ENCODE results near the gene TMEM135.

Gene TMEM135

DNA sequence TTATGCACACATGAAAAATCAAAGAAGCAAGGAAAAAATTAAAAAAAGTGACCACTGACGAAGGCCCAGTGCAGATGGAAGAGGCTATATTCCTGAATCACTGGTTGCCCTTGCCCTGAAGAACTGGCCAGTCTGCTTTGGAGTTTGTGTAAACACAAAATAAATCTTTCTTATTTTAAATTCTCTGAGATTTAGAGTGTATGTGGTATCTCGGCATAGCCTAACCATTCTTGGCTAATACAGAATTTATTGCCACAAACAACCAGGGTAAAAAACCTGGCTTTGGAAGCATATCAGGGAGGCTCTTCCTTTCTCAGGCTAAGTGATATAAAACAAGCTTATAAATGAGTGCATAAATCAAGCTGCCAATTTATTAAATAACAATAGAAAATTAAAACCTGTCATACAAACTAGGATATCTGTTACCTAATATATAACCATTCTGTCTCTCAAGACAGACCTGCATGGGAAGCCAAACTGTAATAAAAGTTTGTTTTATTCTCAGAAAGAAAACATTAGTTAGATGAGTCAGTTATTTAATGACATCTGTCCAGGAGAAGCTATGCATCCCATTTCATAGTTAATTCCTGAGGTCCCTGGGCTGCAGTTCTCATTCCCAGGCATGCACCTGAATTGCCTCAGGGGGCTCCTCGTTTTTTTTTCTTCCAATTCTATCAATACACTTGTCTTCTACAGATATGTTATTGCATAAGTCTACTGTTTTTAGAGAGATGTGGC lies 6.1 kb upstream of the TMEM135 start:
- peaks cover 10% of the 10 kb centered on the region for H3K4me1 ChIP-seq (ENCODE audit: insufficient read depth, low read length, severe bottlenecking)
- no peak overlapping the region for H3K27ac ChIP-seq (ENCODE audit: low read depth, low read length, poor library complexity, severe bottlenecking)
- no peak overlapping the region for H2AFZ ChIP-seq (ENCODE audit: low read length)
- H3K9ac ChIP-seq (ENCODE audit: low read length): no peak overlapping the region
- H3K4me2 ChIP-seq (ENCODE audit: low read length): no peak overlapping the region
- no peaks in the 10 kb centered on the region for H3K79me2 ChIP-seq (ENCODE audit: insufficient read depth, low read length)
- no peak for TF ChIP-seq EZH2 (IDR thresholded peaks at IDR 0.05; ENCODE audit: borderline replicate concordance, low read length)
- TF ChIP-seq, protein P1, sequence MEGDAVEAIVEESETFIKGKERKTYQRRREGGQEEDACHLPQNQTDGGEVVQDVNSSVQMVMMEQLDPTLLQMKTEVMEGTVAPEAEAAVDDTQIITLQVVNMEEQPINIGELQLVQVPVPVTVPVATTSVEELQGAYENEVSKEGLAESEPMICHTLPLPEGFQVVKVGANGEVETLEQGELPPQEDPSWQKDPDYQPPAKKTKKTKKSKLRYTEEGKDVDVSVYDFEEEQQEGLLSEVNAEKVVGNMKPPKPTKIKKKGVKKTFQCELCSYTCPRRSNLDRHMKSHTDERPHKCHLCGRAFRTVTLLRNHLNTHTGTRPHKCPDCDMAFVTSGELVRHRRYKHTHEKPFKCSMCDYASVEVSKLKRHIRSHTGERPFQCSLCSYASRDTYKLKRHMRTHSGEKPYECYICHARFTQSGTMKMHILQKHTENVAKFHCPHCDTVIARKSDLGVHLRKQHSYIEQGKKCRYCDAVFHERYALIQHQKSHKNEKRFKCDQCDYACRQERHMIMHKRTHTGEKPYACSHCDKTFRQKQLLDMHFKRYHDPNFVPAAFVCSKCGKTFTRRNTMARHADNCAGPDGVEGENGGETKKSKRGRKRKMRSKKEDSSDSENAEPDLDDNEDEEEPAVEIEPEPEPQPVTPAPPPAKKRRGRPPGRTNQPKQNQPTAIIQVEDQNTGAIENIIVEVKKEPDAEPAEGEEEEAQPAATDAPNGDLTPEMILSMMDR (IDR thresholded peaks at IDR 0.05; ENCODE audit: low read length): no peak
- H3K36me3 ChIP-seq (ENCODE audit: insufficient read depth, low read length): no peaks in the 10 kb centered on the region
- H3K9me2 ChIP-seq (ENCODE audit: low read depth, low read length): no peaks in the 10 kb centered on the region
- no peaks in the 10 kb centered on the region for H4K20me1 ChIP-seq (ENCODE audit: insufficient read depth, low read length)
- no peaks in the 10 kb centered on the region for H3F3A ChIP-seq (ENCODE audit: insufficient read depth, low read length)
- H3K9me3 ChIP-seq (ENCODE audit: low read length): no peaks in the 10 kb centered on the region
- H3K4me3 ChIP-seq (ENCODE audit: low read depth, low read length, poor library complexity, severe bottlenecking): no peak overlapping the region
- no peaks in the 10 kb centered on the region for H3K27me3 ChIP-seq (ENCODE audit: insufficient read depth, low read length)

GRCh38 chr11:87033561-87033960 lies 4.2 kb upstream of the TMEM135 start:
- Histone ChIP-seq H3K9ac (ENCODE audit: low read length) (no peak overlapping the region), H3K9me3 (ENCODE audit: low read length) (no peaks in the 10 kb centered on the region), H3K4me1 (ENCODE audit: insufficient read depth, low read length, severe bottlenecking) (peaks cover 19% of the 10 kb centered on the region), H3K36me3 (ENCODE audit: insufficient read depth, low read length) (no peaks in the 10 kb centered on the region), H3F3A (ENCODE audit: insufficient read depth, low read length) (no peaks in the 10 kb centered on the region; the same call in 1 of the 2 replicates), H3K9me2 (ENCODE audit: low read depth, low read length) (no peaks in the 10 kb centered on the region), H4K20me1 (ENCODE audit: insufficient read depth, low read length) (no peaks in the 10 kb centered on the region), H3K79me2 (ENCODE audit: insufficient read depth, low read length) (peaks cover 4% of the 10 kb centered on the region; the same call in 1 of the 2 replicates), H3K27me3 (ENCODE audit: insufficient read depth, low read length) (no peaks in the 10 kb centered on the region), H3K4me2 (ENCODE audit: low read length) (no peak overlapping the region), H3K27ac (ENCODE audit: low read depth, low read length, poor library complexity, severe bottlenecking) (no peak overlapping the region), H3K4me3 (ENCODE audit: low read depth, low read length, poor library complexity, severe bottlenecking) (no peak overlapping the region), H2AFZ (ENCODE audit: low read length) (no peak overlapping the region)
- TF ChIP-seq EZH2 (IDR thresholded peaks at IDR 0.05; ENCODE audit: borderline replicate concordance, low read length): no peak
- TF ChIP-seq, protein P1 (IDR thresholded peaks at IDR 0.05; ENCODE audit: low read length): no peak

DNA sequence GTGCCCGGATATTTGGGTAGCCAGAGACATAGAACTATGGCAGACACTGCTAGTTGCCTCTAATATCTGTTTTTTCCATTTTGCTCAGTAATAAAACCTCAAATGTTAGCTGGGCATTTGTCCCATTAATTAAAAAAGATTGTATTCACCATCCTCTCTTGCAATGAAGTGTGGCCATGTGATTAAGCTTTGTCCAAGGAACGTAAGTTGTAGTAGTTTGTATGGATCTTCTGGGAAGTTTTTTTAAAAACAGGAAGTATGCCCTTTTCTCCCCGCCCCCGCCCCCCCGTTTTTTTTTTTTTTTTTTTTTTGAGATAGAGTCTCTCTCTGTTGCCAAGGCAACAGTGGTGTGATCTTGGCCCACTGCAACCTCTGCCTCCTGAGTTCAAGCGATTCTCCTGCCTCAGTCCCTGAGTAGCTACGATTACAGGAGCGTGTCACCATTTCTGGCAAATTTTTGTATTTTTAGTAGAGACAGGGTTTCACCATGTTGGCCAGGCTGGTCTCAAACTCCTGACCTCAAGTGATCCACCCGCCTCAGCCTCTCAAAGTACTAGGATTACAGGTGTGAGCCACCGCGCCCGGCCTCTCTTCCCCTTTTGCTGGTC lies 1.7 kb upstream of the TMEM135 start:
- Histone ChIP-seq H3K4me2 (ENCODE audit: low read length) (0 out of 2 replicates have a peak overlapping the region, but pooled peaks have one; percentile 73), H2AFZ (ENCODE audit: low read length) (no peak overlapping the region), H3K79me2 (ENCODE audit: insufficient read depth, low read length) (peaks cover 20% of the 10 kb centered on the region), H3K27me3 (ENCODE audit: insufficient read depth, low read length) (no peaks in the 10 kb centered on the region), H3K4me1 (ENCODE audit: insufficient read depth, low read length, severe bottlenecking) (peaks cover 36% of the 10 kb centered on the region), H3K9me2 (ENCODE audit: low read depth, low read length) (no peaks in the 10 kb centered on the region), H3K9ac (ENCODE audit: low read length) (no peak overlapping the region), H4K20me1 (ENCODE audit: insufficient read depth, low read length) (no peaks in the 10 kb centered on the region), H3K27ac (ENCODE audit: low read depth, low read length, poor library complexity, severe bottlenecking) (no peak overlapping the region), H3K36me3 (ENCODE audit: insufficient read depth, low read length) (no peaks in the 10 kb centered on the region), H3F3A (ENCODE audit: insufficient read depth, low read length) (no peaks in the 10 kb centered on the region; the same call in 1 of the 2 replicates), H3K9me3 (ENCODE audit: low read length) (no peaks in the 10 kb centered on the region), H3K4me3 (ENCODE audit: low read depth, low read length, poor library complexity, severe bottlenecking) (no peak overlapping the region)
- TF ChIP-seq, protein P1 (IDR thresholded peaks at IDR 0.05; ENCODE audit: low read length): no peak
- TF ChIP-seq EZH2 (IDR thresholded peaks at IDR 0.05; ENCODE audit: borderline replicate concordance, low read length): no peak
